ENCODE results near the gene SPRN. TPM values are rescaled to one million over a fixed set of nuclear protein-coding genes. Genes with fewer than 3 reads are reported as not detected.

SPRN gene
- total RNA-seq, 2 donors from 2014 or later: not detected

GRCh38 chr10:133461027-133461426 lies 36.6 kb upstream of the SPRN start:
- no peak for DNase-seq
- no peaks in the 10 kb centered on the region for H3K9me3 ChIP-seq (ENCODE audit: control insufficient read depth, low read length, poor library complexity, severe bottlenecking)
- ATAC-seq: no peak
- no peaks in the 10 kb centered on the region for H3K27me3 Mint-ChIP-seq
- H3K4me1 Mint-ChIP-seq: peaks cover 25% of the 10 kb centered on the region
- peaks cover 8% of the 10 kb centered on the region for H3K36me3 Mint-ChIP-seq (ENCODE audit: low read depth)
- H3K27ac Mint-ChIP-seq: peak overlapping the region; percentile 59
- H3K4me3 Mint-ChIP-seq: no peak overlapping the region

- DNase-seq (no peak), ATAC-seq (no peak)
- H3K4me1 Mint-ChIP-seq: peaks cover 29% of the 10 kb centered on the region
- H3K27ac Mint-ChIP-seq: no peak overlapping the region
- no peaks in the 10 kb centered on the region for H3K27me3 Mint-ChIP-seq
- no peak overlapping the region for H3K4me3 Mint-ChIP-seq
- no peaks in the 10 kb centered on the region for H3K9me3 ChIP-seq (ENCODE audit: control insufficient read depth, low read length, poor library complexity, severe bottlenecking)
- peaks cover 8% of the 10 kb centered on the region for H3K36me3 Mint-ChIP-seq (ENCODE audit: low read depth)
Measured at GRCh38 chr10:133460208-133460769, 35.9 kb upstream of the SPRN start.

- ATAC-seq (no peak), DNase-seq (no peak)
- H3K27me3 Mint-ChIP-seq: no peaks in the 10 kb centered on the region
- H3K9me3 ChIP-seq (ENCODE audit: control insufficient read depth, low read length, poor library complexity, severe bottlenecking): no peaks in the 10 kb centered on the region
- no peak overlapping the region for H3K4me3 Mint-ChIP-seq
- no peak overlapping the region for H3K27ac Mint-ChIP-seq
- peaks cover 8% of the 10 kb centered on the region for H3K36me3 Mint-ChIP-seq (ENCODE audit: low read depth)
- H3K4me1 Mint-ChIP-seq: peaks cover 30% of the 10 kb centered on the region
Measured at GRCh38 chr10:133459454-133460207, 35.2 kb upstream of the SPRN start.

GRCh38 chr10:133458710-133459453 lies 34.5 kb upstream of the SPRN start:
- Mint-ChIP-seq H3K4me3 (no peak overlapping the region), H3K4me1 (peaks cover 30% of the 10 kb centered on the region), H3K36me3 (ENCODE audit: low read depth) (peaks cover 7% of the 10 kb centered on the region), H3K27me3 (no peaks in the 10 kb centered on the region), H3K27ac (no peak overlapping the region)
- DNase-seq (no peak), ATAC-seq (no peak)
- H3K9me3 ChIP-seq (ENCODE audit: control insufficient read depth, low read length, poor library complexity, severe bottlenecking): no peaks in the 10 kb centered on the region

GRCh38 chr10:133458021-133458709 lies 33.7 kb upstream of the SPRN start:
- peaks cover 8% of the 10 kb centered on the region for H3K36me3 Mint-ChIP-seq (ENCODE audit: low read depth)
- peaks cover 29% of the 10 kb centered on the region for H3K4me1 Mint-ChIP-seq
- no peak for DNase-seq

GRCh38 chr10:133457100-133457841 lies 32.8 kb upstream of the SPRN start:
- Mint-ChIP-seq H3K27me3 (no peaks in the 10 kb centered on the region), H3K4me1 (peaks cover 31% of the 10 kb centered on the region), H3K4me3 (no peak overlapping the region), H3K27ac (no peak overlapping the region), H3K36me3 (ENCODE audit: low read depth) (peaks cover 9% of the 10 kb centered on the region)
- ATAC-seq (no peak), DNase-seq (no peak)
- H3K9me3 ChIP-seq (ENCODE audit: control insufficient read depth, low read length, poor library complexity, severe bottlenecking): no peaks in the 10 kb centered on the region

More at GRCh38 chr10:133458021-133458709, 33.7 kb upstream of the SPRN start:
- H3K4me3 Mint-ChIP-seq: no peak overlapping the region
- no peak overlapping the region for H3K27ac Mint-ChIP-seq
- no peaks in the 10 kb centered on the region for H3K27me3 Mint-ChIP-seq
- ATAC-seq: no peak
- H3K9me3 ChIP-seq (ENCODE audit: control insufficient read depth, low read length, poor library complexity, severe bottlenecking): no peaks in the 10 kb centered on the region

- no peak for DNase-seq
- H3K9me3 ChIP-seq (ENCODE audit: control insufficient read depth, low read length, poor library complexity, severe bottlenecking): no peaks in the 10 kb centered on the region
- Mint-ChIP-seq H3K4me3 (peak overlapping the region; percentile 31), H3K27me3 (no peaks in the 10 kb centered on the region), H3K4me1 (peaks cover 21% of the 10 kb centered on the region), H3K36me3 (ENCODE audit: low read depth) (peaks cover 6% of the 10 kb centered on the region), H3K27ac (peak overlapping the region; percentile 47)
- no peak for ATAC-seq
Measured at GRCh38 chr10:133456041-133456951, 31.9 kb upstream of the SPRN start.

- DNase-seq (no peak), ATAC-seq (no peak)
- Mint-ChIP-seq H3K27me3 (no peaks in the 10 kb centered on the region), H3K4me1 (peaks cover 20% of the 10 kb centered on the region), H3K27ac (peak overlapping the region; percentile 47), H3K4me3 (peak overlapping the region; percentile 80), H3K36me3 (ENCODE audit: low read depth) (peaks cover 5% of the 10 kb centered on the region)
- no peaks in the 10 kb centered on the region for H3K9me3 ChIP-seq (ENCODE audit: control insufficient read depth, low read length, poor library complexity, severe bottlenecking)
Measured at GRCh38 chr10:133455611-133456031, 31.2 kb upstream of the SPRN start.

- peak overlapping the region; percentile 80 for H3K4me3 Mint-ChIP-seq
- ATAC-seq: no peak
- H3K27me3 Mint-ChIP-seq: no peaks in the 10 kb centered on the region
- no peaks in the 10 kb centered on the region for H3K9me3 ChIP-seq (ENCODE audit: control insufficient read depth, low read length, poor library complexity, severe bottlenecking)
- peaks cover 3% of the 10 kb centered on the region for H3K36me3 Mint-ChIP-seq (ENCODE audit: low read depth)
- H3K27ac Mint-ChIP-seq: peak overlapping the region; percentile 47
- no peak for DNase-seq
- H3K4me1 Mint-ChIP-seq: peaks cover 20% of the 10 kb centered on the region
Measured at GRCh38 chr10:133455196-133455595, 30.8 kb upstream of the SPRN start.

GRCh38 chr10:133454204-133454893 lies 29.9 kb upstream of the SPRN start:
- H3K4me3 Mint-ChIP-seq: peak overlapping the region; percentile 80
- no peaks in the 10 kb centered on the region for H3K9me3 ChIP-seq (ENCODE audit: control insufficient read depth, low read length, poor library complexity, severe bottlenecking)
- H3K27ac Mint-ChIP-seq: no peak overlapping the region
- no peak for ATAC-seq
- no peaks in the 10 kb centered on the region for H3K27me3 Mint-ChIP-seq
- H3K4me1 Mint-ChIP-seq: peaks cover 22% of the 10 kb centered on the region
- H3K36me3 Mint-ChIP-seq (ENCODE audit: low read depth): peaks cover 3% of the 10 kb centered on the region
- DNase-seq: no peak

GRCh38 chr10:133453516-133454203 lies 29.2 kb upstream of the SPRN start, which contains the start of gene SCART1:
TSS of gene SCART1 (plus strand) at chr10:133453945. CDS start at chr10:133453998, 53 bp downstream.
- DNase-seq: peak in 1 of 3 donors; percentile 37
- H3K9me3 ChIP-seq (ENCODE audit: control insufficient read depth, low read length, poor library complexity, severe bottlenecking): no peaks in the 10 kb centered on the region
- peaks cover 21% of the 10 kb centered on the region for H3K4me1 Mint-ChIP-seq
- H3K4me3 Mint-ChIP-seq: peak within 1 kb of the TSS; percentile 80
- H3K27me3 Mint-ChIP-seq: no peaks in the 10 kb centered on the region
- ATAC-seq: peak; percentile 96
- H3K27ac Mint-ChIP-seq: peak within 1 kb of the TSS; percentile 78
- H3K36me3 Mint-ChIP-seq (ENCODE audit: low read depth): peaks cover 3% of the 10 kb centered on the region

Measured in T-helper 17 cell (primary cell).